SK-N-SH (cell line): ENCODE measurements around the gene LRRC57.
"Not testable (repeated sequence)": the region's sequence is repeated elsewhere in the genome, so short reads cannot be mapped to it uniquely, and the experiment has no call there.

Experiments
- CTCF ChIP-seq: fragments of 200-600 bp; sonication (generic); IDR thresholded peaks from 2 replicates; pipeline ENCODE4 v1.6.1; 2017; ENCODE audit warnings: antibody characterized with exemption, mild to moderate bottlenecking, moderate library complexity
- EP300 ChIP-seq, 2 experiments: IDR thresholded peaks; 2 replicates each; pipeline versions ENCODE4 v1.4.0 to v1.6.1; 2012; ENCODE audit warnings: borderline replicate concordance in 1 of 2, low read depth in 1 of 2, low read length in 1 of 2
- FOXM1 ChIP-seq: IDR thresholded peaks from 2 replicates; pipeline ENCODE4 v1.4.0; 2012; ENCODE audit warnings: low read depth, mild to moderate bottlenecking
- JUND ChIP-seq: IDR thresholded peaks from 2 replicates; pipeline ENCODE4 v1.4.0; 2012
- MAX ChIP-seq: IDR thresholded peaks from 2 replicates; pipeline ENCODE4 v1.4.0; 2012; ENCODE audit warnings: low read depth
- PBX3 ChIP-seq: IDR thresholded peaks from 2 replicates; pipeline ENCODE4; 2012
- POLR2AphosphoS5 ChIP-seq: IDR thresholded peaks from 2 replicates; pipeline ENCODE4 v1.6.1; 2012; ENCODE audit warnings: low read depth, low read length
- RXRA ChIP-seq: IDR thresholded peaks from 2 replicates; pipeline ENCODE4 v1.4.0; 2012; ENCODE audit warnings: low read depth, mild to moderate bottlenecking, borderline replicate concordance
- SIN3A ChIP-seq: IDR thresholded peaks from 2 replicates; pipeline ENCODE4 v1.6.1; 2012; ENCODE audit warnings: low read depth, mild to moderate bottlenecking, low read length, moderate library complexity, borderline replicate concordance
- SMC3 ChIP-seq: IDR thresholded peaks from 2 replicates; pipeline ENCODE4 v1.6.1; 2012; ENCODE audit warnings: low read depth, low read length, improper control_type of control experiment
- TF ChIP-seq, protein P1 (sequence below): IDR thresholded peaks from 2 replicates; pipeline ENCODE4 v1.4.0; 2012; ENCODE audit warnings: low read depth, borderline replicate concordance

GRCh38 chr15:42556550-42557207 is 8.1 kb upstream of the LRRC57 start:
- TF ChIP-seq, protein P1, sequence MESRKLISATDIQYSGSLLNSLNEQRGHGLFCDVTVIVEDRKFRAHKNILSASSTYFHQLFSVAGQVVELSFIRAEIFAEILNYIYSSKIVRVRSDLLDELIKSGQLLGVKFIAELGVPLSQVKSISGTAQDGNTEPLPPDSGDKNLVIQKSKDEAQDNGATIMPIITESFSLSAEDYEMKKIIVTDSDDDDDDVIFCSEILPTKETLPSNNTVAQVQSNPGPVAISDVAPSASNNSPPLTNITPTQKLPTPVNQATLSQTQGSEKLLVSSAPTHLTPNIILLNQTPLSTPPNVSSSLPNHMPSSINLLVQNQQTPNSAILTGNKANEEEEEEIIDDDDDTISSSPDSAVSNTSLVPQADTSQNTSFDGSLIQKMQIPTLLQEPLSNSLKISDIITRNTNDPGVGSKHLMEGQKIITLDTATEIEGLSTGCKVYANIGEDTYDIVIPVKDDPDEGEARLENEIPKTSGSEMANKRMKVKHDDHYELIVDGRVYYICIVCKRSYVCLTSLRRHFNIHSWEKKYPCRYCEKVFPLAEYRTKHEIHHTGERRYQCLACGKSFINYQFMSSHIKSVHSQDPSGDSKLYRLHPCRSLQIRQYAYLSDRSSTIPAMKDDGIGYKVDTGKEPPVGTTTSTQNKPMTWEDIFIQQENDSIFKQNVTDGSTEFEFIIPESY: not testable (repeated sequence)
- TF ChIP-seq POLR2AphosphoS5; CTCF; SMC3; JUND; SIN3A; EP300 (IDR thresholded peaks at IDR 0.05; ENCODE audit: borderline replicate concordance in 1 of 2, low read depth in 1 of 2, low read length in 1 of 2); RXRA; MAX; FOXM1; PBX3: not testable (repeated sequence)
